ENCODE data around the gene SPRY4.

SPRY4 gene

GRCh38 chr5:142286111-142286510, 38.7 kb downstream of the SPRY4 start:
- POLR2A ChIA-PET, result no interaction called here
- TF ChIP-seq NFRKB (IDR thresholded peaks at IDR 0.05), result no peak
- TF ChIP-seq SP1 (IDR thresholded peaks at IDR 0.05), result no peak
- no peak for TF ChIP-seq LEF1 (IDR thresholded peaks at IDR 0.05; ENCODE audit: borderline replicate concordance)
- TF ChIP-seq HDGF (IDR thresholded peaks at IDR 0.05; ENCODE audit: borderline replicate concordance), result no peak
- TF ChIP-seq TARDBP (IDR thresholded peaks at IDR 0.05), result no peak
- no peak for TF ChIP-seq SUZ12 (IDR thresholded peaks at IDR 0.05)
- no peak for TF ChIP-seq FOXA1 (IDR thresholded peaks at IDR 0.05)
- no peak for TF ChIP-seq FOXM1 (IDR thresholded peaks at IDR 0.05; ENCODE audit: borderline replicate concordance)
- no peak for TF ChIP-seq PKNOX1 (IDR thresholded peaks at IDR 0.05)
- no peak for TF ChIP-seq ELF4 (IDR thresholded peaks at IDR 0.05)
- no peak for TF ChIP-seq CTBP1 (IDR thresholded peaks at IDR 0.05; ENCODE audit: borderline replicate concordance)
- no peak for TF ChIP-seq ARNT (IDR thresholded peaks at IDR 0.05)
- TF ChIP-seq ZNF384 (IDR thresholded peaks at IDR 0.05), result no peak
- no peak for TF ChIP-seq L3MBTL2 (conservative IDR thresholded peaks at IDR 0.05)
- no peak for TF ChIP-seq FOXK2 (IDR thresholded peaks at IDR 0.05)
- TF ChIP-seq BHLHE40 (IDR thresholded peaks at IDR 0.05; ENCODE audit: borderline replicate concordance), result no peak
- DNase-seq (ENCODE audit: extremely low spot score), result no peak
- CTCF ChIA-PET, result interaction anchor here (0.7 to 1.0 kb wide), 2 partner anchors 134 to 263 kb away, joined by 4 to 9 read pairs; no protein-coding TSS in a partner anchor

GRCh38 chr5:142283304-142283703, 41.5 kb downstream of the SPRY4 start:
- POLR2A ChIA-PET, result no interaction called here
- no peak for DNase-seq (ENCODE audit: extremely low spot score)
- TF ChIP-seq FOXA1 (IDR thresholded peaks at IDR 0.05) (no peak), CTBP1 (IDR thresholded peaks at IDR 0.05; ENCODE audit: borderline replicate concordance) (no peak), SUZ12 (IDR thresholded peaks at IDR 0.05) (no peak), NFRKB (IDR thresholded peaks at IDR 0.05) (no peak)
- CTCF ChIA-PET, result interaction anchor here (0.5 to 0.6 kb wide), 2 partner anchors 19 to 51 kb away, joined by 3 read pairs; no protein-coding TSS in a partner anchor

- no peak for DNase-seq (ENCODE audit: extremely low spot score)
- ChIA-PET POLR2A (no interaction called here), CTCF (no interaction called here)
- TF ChIP-seq CTBP1 (IDR thresholded peaks at IDR 0.05; ENCODE audit: borderline replicate concordance), result no peak
- TF ChIP-seq LEF1 (IDR thresholded peaks at IDR 0.05; ENCODE audit: borderline replicate concordance), result no peak
- no peak for TF ChIP-seq TARDBP (IDR thresholded peaks at IDR 0.05)
- no peak for TF ChIP-seq FOXM1 (IDR thresholded peaks at IDR 0.05; ENCODE audit: borderline replicate concordance)
- TF ChIP-seq L3MBTL2 (conservative IDR thresholded peaks at IDR 0.05), result no peak
- no peak for TF ChIP-seq SUZ12 (IDR thresholded peaks at IDR 0.05)
- TF ChIP-seq FOXK2 (IDR thresholded peaks at IDR 0.05), result no peak
- no peak for TF ChIP-seq ZNF384 (IDR thresholded peaks at IDR 0.05)
Observed at GRCh38 chr5:142281966-142282365, 42.9 kb downstream of the SPRY4 start.

GRCh38 chr5:142281008-142281367, 43.8 kb downstream of the SPRY4 start:
- CTCF ChIA-PET, result interaction anchor here (0.7 kb wide), 1 partner anchor 267 kb away, joined by 3 read pairs; no protein-coding TSS in a partner anchor
- no peak for DNase-seq (ENCODE audit: extremely low spot score)
- POLR2A ChIA-PET, result interaction anchor here (1.5 kb wide), 1 partner anchor 10 kb away, joined by 4 read pairs; no protein-coding TSS in a partner anchor
- TF ChIP-seq FOXA1 (IDR thresholded peaks at IDR 0.05) (no peak), SUZ12 (IDR thresholded peaks at IDR 0.05) (no peak), L3MBTL2 (conservative IDR thresholded peaks at IDR 0.05) (no peak), ELF4 (IDR thresholded peaks at IDR 0.05) (no peak), CTBP1 (IDR thresholded peaks at IDR 0.05; ENCODE audit: borderline replicate concordance) (no peak), NFRKB (IDR thresholded peaks at IDR 0.05) (no peak), FOXK2 (IDR thresholded peaks at IDR 0.05) (no peak), PKNOX1 (IDR thresholded peaks at IDR 0.05) (no peak), BHLHE40 (IDR thresholded peaks at IDR 0.05; ENCODE audit: borderline replicate concordance) (no peak), ARNT (IDR thresholded peaks at IDR 0.05) (no peak), FOXM1 (IDR thresholded peaks at IDR 0.05; ENCODE audit: borderline replicate concordance) (no peak), TARDBP (IDR thresholded peaks at IDR 0.05) (no peak), LEF1 (IDR thresholded peaks at IDR 0.05; ENCODE audit: borderline replicate concordance) (no peak), ZNF384 (IDR thresholded peaks at IDR 0.05) (no peak), HDGF (IDR thresholded peaks at IDR 0.05; ENCODE audit: borderline replicate concordance) (no peak), SP1 (IDR thresholded peaks at IDR 0.05) (no peak)

- TF ChIP-seq SUZ12 (IDR thresholded peaks at IDR 0.05) (no peak), PKNOX1 (IDR thresholded peaks at IDR 0.05) (peak; percentile 95)
- POLR2A ChIA-PET, result interaction anchor here (0.8 to 1.5 kb wide), 2 partner anchors 11 to 599 kb away, joined by 3 to 4 read pairs; no protein-coding TSS in a partner anchor
Observed at GRCh38 chr5:142280066-142281007, 44.5 kb downstream of the SPRY4 start.

GRCh38 chr5:142278627-142279026, 46.2 kb downstream of the SPRY4 start:
- TF ChIP-seq LEF1 (IDR thresholded peaks at IDR 0.05; ENCODE audit: borderline replicate concordance) (no peak), ELF4 (IDR thresholded peaks at IDR 0.05) (no peak), SUZ12 (IDR thresholded peaks at IDR 0.05) (no peak), NFRKB (IDR thresholded peaks at IDR 0.05) (no peak), SP1 (IDR thresholded peaks at IDR 0.05) (no peak), FOXM1 (IDR thresholded peaks at IDR 0.05; ENCODE audit: borderline replicate concordance) (no peak), HDGF (IDR thresholded peaks at IDR 0.05; ENCODE audit: borderline replicate concordance) (no peak), FOXA1 (IDR thresholded peaks at IDR 0.05) (no peak), CTBP1 (IDR thresholded peaks at IDR 0.05; ENCODE audit: borderline replicate concordance) (no peak), L3MBTL2 (conservative IDR thresholded peaks at IDR 0.05) (no peak), TARDBP (IDR thresholded peaks at IDR 0.05) (no peak)
- POLR2A ChIA-PET, result no interaction called here
- CTCF ChIA-PET, result no interaction called here

More at GRCh38 chr5:142280066-142281007, 44.5 kb downstream of the SPRY4 start:
- peak; percentile 55 for DNase-seq (ENCODE audit: extremely low spot score)
- CTCF ChIA-PET, result interaction anchor here (0.5 to 1.1 kb wide), 5 partner anchors 11 to 268 kb away, joined by 3 to 4 read pairs (median 3); no protein-coding TSS in a partner anchor

More at GRCh38 chr5:142278627-142279026, 46.2 kb downstream of the SPRY4 start:
- DNase-seq (ENCODE audit: extremely low spot score), result no peak
